ENCODE measurements around the gene LPIN1.

The LPIN1 gene

DNA sequence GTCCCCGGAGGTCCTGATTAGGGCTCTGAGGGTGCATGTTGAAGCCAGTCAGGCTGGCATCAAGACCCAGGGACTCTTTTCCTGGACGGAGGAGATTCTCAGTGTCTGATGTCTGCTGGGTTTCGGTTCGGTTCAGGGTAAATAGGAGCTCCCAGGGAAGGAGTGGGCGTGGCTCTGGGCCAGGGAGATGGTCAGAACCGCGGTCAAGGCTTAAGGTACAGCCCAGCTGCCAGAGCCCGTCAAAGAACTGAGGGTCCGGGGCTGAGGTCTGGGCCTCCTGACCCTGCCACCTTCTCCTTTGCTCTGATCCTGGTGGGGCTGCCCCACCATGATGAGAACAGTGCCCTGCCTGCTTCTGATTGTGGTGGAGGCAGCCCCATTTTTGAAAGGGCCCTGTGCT lies 39.8 kb downstream of the LPIN1 start:
- DNase-seq: no peak

DNA sequence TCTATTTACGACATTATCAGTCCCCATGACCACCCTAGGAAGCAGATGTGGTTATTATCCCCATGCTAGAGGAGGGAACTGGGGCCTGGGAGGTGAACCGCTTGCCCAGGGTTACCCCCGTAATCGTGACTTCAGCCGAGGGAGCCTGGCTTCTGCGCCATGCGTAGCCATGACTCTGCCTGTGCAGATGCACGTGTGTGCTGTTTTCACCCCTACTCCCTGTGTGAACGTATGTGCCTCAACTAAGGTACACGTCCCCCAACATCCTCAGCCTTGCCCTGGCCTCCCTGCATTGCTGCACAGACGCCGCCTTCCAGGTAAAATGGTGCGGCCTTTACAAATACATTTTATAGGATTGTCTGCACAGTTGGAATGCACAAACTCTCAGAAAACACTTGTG lies 40.2 kb downstream of the LPIN1 start:
- DNase-seq: no peak

DNA sequence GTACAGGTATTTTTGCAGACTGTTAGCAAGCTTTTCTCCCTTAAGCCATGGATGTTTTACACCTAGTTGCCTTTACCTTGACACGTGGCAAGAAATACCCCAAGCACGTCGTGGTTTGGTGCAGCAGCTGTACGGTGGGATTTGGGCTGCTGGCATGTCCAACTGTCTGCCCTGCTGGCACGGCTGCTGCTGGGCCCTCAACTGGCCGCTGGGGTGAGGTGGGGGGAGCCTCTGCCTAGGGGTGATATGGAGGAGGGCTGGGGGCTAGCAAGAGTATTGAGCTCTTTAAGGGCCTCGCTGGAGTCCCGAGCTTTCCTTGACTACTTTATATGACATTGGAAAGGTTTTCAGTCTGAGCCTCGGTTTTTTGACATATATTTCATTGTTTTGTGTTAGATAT lies 41.6 kb downstream of the LPIN1 start:
- DNase-seq: no peak

GRCh38 chr2:11788461-11789124 lies 42.2 kb downstream of the LPIN1 start:
- DNase-seq: no peak

DNA sequence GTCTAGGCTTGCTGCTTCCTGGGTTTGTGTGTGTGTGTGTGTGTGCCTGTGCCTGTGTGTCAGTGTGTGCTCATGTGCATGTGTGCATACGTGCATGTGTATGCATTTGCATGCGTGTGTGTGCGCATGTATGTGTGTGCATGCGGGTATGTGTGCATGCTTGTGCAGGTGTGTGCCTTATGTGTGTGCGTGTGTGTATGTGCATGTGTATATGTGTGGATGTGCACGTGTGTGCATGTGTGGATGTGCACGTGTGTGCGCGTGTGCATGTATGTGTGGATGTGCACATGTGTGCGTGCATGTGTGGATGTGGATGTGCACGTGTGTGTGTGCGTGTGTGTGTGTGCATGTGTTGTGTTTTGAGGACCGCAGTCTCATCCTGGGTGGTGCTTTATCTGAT lies 42.8 kb downstream of the LPIN1 start:
- DNase-seq: no peak

GRCh38 chr2:11790228-11790627 lies 43.8 kb downstream of the LPIN1 start:
- no peak for DNase-seq

GRCh38 chr2:11795590-11795989 lies 49.2 kb downstream of the LPIN1 start:
- no peak for DNase-seq

GRCh38 chr2:11796190-11797171 lies 50.0 kb downstream of the LPIN1 start:
- DNase-seq: no peak

DNA sequence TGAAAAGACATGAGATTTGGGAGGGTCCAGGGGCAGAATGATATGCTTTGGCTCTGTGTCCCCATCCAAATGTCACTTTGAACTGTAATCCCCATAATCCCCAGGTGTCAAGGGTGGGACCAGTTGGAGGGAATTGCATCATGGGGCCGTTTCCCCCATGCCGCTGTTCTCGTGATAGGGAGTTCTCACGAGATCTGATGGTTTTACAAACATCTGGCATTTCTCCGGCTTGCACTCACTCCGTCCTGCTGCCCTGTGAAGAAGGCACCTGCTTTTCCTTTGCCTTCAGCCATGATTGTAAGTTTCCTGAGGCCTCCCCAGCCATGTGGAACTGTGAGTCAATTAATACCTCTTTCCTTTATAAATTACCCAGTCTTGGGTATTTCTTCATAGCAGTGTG lies 51.4 kb downstream of the LPIN1 start:
- DNase-seq: no peak

DNA sequence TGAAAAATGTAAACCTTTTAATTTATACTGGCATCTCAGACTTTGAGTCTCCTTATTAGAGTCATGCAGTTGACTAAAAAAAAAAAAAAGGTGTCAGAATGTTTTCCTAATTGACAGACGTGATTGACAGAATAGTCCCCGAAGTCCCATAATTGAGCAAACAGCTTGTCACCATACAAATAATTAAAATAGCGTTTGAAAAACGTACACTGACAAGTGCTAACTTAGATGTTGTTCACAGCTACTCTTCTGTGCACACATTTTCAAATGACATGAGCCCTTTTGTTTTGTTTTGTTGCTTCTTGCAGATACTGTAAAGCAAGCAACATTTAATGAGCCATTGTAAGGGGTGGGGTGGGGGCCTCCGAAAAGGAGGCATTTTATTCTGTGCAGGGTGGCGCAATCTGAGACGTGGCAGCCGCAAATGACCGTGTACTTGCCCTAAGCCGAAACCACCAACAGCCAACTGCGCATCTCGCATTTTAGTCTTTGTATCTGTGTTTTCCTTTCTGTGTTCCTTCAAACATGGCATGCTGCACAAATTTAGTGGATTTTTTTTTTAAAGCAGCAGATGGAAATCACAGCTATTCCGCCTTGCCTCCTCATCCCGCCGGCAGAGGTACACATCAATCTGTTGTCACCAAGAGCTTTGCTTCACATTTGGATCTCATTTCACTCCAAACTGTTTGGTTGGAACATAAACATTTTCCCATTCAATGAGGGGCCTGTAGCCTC lies 52.4 kb downstream of the LPIN1 start:
- no peak for DNase-seq

DNA sequence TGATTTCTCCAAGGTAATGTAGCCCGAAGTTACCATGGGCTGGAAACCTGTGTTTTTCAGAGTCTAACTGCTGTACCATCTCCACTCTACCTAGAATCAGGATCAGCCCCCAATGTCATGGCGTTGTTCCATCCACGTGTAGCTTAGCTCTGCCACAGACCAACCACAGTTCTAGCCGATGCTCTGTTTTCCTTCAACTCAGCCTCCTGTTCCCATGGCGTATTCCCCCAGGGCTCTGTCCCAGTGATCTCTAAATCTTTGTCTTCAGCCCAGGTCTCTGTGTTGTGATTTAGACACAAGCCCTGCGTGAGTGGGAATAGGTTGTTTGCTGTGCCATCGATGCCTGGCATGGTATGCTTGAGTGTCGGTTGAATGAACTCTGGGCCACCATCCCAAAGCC lies 53.4 kb downstream of the LPIN1 start:
- no peak for DNase-seq

GRCh38 chr2:11802782-11803191 lies 56.4 kb downstream of the LPIN1 start:
- DNase-seq: no peak

DNA sequence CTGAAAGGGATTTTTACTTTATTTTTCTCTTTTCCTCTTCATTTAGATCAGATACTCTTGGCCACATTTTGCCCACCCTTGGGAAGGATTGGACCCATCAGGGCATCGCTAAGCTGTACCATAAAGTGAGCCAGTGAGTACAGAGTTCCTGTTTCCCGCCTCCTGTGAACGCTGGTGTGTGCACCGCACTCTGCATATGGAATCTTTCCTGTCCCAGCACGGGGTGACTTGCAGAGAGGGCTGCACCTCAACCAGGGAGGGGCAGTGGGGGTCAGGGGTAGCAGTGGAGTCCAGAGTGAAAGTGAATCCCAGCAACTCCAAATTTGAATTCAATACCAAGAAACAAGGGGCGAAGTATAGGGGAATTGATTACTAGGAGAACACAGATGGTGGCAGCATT lies 58.6 kb downstream of the LPIN1 start:
- DNase-seq: no peak

DNA sequence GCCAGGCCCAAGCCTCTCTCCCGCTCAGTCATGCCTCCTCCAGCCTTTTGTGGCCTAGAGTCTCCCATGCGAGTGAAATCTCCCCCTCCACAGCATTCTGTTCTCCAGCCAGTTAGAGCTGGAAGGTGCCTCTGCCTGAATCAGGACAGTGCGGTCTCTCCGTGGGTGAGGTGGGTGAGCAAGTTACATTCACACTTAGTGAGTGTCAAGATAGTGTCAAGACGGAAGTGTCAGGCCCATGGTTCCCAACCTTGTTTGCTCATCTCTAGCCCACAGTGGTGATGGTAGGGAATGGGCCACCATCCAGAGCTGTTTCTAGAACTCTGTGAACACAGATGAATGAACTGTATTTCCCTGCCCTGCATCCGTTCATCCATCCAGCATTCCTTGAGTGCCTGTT lies 59.5 kb downstream of the LPIN1 start:
- DNase-seq: no peak

GRCh38 chr2:11807156-11808015 lies 61.0 kb downstream of the LPIN1 start:
- DNase-seq: no peak

DNA sequence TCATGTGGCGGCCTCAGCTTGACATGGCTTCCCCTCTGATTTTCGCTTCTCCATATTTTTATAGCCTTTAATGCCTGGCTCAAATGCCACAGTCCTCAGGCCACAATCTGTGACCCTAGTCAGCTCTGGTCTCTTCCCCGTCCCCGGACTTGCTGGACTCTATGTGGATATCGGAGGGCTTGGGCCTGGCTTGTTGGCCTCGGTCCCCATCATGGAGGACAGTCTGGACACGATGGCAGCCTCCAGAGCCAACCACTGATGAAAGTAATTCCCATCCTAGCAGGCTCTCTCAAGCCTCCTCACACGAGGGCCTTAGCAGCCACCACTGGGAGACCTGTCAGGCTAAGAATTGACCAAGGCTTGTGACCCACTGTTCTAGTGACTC lies 61.6 kb downstream of the LPIN1 start:
- DNase-seq: no peak

DNA sequence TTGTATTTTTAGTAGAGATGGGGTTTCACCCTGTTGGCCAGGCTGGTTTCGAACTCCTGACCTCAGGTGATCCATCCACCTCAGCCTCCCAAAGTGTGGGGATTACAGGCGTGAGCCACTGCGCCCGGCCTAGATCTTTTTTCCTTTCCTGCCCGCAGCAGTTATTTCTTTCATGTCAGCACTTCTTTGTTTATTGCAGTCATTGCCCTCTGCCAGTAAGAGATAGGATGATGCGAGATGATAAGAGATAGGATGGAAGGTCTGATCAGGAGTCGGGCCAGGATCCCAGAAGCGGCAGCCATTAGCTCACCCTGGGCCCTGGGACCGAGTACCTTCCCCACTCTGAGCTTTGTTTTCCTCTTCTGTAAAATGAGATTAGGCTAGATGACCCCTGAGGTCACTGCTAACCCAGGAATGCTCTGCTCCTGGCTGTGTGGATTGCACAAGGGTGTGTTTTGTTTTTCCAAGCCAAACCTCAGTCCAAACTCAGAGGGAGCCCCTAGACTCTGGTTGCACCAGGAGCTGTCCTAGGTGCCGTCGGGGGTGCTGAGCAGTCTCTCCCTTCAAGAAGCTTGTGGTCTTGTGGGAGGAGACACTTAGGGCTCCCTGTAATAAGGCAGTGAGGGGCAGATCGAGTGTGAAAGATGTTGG lies 63.3 kb downstream of the LPIN1 start:
- DNase-seq: no peak

DNA sequence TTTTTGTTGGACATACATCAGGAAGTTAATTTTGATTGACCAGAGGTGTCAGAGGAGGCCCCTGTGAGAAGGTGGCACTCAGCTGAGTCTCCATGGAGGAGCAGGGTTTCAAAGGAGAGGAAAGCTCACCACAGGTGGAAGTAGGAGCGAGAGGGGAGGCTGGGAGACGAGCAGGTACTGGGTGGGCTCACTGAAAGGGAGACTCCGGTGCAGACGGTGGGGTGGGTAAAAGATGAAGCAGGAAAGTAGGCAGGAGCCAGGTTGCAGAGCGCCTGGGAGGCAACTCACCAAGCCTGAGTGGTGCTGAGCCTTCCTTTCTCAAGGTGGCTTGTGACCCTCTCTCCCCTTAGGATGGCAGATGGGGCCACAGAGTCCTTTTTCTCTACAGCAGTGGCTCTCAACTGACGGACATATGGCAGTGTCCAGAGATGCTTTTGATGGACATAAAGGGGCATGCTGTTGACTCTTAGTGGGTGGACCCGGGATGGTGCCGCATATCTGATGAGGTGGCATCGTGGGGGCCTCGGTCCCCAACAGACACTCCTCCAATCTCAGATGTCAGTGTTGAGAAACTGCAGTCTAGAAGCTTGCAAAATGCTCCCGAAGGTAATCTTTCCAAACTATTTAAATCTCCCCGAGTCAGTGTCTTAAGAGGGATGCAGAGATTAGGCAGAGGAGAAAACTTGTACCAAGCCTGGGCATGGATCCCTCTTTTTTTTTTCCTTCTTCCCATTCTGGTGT lies 64.0 kb downstream of the LPIN1 start:
- DNase-seq: no peak

DNA sequence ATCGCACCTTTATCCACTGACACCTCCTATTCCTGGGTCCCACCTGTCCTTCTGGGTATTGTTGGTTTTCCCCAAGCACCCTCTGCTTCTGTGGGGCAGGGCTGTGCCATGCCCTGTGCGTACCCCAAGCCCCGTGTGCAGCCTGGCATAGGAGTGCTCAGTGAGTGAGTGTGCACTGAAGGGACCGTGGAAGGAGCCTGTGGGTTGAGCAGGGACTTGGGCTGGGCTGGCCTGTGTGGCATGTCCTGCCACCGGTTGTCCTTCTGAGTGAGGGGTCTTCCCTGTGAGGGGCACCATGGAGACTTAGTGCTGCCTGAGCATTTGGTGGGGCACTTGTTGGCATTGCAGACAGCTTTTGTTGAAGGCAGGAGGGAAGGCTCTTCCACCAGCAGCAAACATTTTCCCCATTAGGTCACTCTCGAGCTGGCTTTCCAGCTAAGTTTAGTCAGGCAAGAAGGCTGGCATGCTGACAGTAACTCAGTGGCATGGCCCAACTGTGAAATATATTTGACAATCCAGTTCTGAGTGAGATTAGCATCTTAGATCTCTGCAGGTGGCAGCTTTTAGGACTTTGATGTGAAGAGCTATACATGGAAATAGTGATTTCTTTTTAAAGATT lies 64.7 kb downstream of the LPIN1 start:
- DNase-seq: no peak

DNA sequence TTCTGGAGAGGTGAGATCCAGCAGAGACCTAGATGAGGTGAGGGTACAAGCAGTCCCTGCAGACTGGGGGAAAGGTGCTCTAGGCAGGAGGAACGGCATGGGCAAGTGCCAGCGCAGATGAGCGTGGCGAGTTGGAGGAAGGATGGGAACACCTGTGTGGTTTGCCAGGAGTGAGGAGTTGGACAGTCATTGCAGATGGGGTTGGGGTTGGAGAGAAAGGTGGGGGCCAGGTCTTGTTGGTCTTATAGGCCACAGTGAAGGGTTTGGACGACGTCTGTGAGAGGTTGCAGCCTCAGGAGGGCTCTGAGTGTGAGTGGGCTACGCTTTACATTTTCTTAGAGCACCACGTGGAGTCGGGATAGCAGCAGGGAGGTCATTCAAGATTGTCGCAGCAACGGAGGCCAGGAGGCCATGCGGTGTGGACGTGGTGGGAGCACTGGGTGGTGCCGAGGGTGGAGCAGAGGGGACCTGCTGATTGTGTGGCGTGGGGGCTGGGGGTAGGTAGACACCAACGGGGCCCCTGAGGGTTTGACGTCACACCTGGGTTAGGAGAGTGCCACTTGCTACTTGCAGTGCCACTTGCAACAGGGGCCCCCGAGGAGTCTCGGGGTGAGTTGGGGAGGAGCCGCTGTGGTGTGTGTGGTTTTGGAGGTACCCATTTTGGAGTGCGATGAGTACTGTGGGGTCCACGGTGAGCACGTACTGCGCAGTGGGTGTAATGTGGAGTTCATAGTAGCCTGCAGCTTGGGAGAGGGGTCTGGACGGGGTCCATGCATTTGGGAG lies 66.2 kb downstream of the LPIN1 start:
- no peak for DNase-seq

Measured in stimulated activated naive CD4-positive, alpha-beta T cell (primary cell).